Measurements from ENCODE around the gene SUCNR1.

DNA sequence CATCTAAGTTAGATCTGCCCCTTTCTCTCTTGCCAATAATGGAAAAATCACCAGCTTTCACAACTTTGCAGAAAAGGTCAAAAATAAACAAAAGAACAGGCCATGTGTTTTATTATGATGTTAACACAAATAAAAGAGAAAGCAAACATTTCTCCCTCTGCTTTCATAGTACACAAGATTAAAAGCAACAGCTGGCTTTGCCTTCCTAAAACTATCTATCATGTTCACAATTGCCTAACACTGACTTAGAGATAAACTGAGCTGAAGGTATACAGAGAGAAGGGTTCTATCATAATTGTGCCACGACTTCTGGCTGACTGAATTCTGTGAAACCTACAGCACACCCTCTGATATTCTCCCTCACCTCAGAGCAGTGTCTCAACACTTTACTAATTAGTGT is 30.2 kb upstream of the SUCNR1 start:
- TF ChIP-seq, protein P1, sequence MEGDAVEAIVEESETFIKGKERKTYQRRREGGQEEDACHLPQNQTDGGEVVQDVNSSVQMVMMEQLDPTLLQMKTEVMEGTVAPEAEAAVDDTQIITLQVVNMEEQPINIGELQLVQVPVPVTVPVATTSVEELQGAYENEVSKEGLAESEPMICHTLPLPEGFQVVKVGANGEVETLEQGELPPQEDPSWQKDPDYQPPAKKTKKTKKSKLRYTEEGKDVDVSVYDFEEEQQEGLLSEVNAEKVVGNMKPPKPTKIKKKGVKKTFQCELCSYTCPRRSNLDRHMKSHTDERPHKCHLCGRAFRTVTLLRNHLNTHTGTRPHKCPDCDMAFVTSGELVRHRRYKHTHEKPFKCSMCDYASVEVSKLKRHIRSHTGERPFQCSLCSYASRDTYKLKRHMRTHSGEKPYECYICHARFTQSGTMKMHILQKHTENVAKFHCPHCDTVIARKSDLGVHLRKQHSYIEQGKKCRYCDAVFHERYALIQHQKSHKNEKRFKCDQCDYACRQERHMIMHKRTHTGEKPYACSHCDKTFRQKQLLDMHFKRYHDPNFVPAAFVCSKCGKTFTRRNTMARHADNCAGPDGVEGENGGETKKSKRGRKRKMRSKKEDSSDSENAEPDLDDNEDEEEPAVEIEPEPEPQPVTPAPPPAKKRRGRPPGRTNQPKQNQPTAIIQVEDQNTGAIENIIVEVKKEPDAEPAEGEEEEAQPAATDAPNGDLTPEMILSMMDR (IDR thresholded peaks at IDR 0.05) = no peak
- no peak for TF ChIP-seq POLR2A (IDR thresholded peaks at IDR 0.05)

Measured in adrenal gland (tissue), 5 donors.